M059J (cell line): ENCODE measurements around the gene KIF25. TPM values are rescaled to one million over a fixed set of nuclear protein-coding genes. Genes with fewer than 3 reads are reported as not detected.

ENCODE experiments used
- DNase-seq: peaks from one replicate; pipeline ENCODE4 v3.0.0-alpha.2; 2012; ENCODE audit warnings: low read depth
- total RNA-seq: library from RNA; depleted of rRNA; stranded (reverse); fragments of >200 nt; shearing (Covaris generic); gene quantifications from 2 replicates; pipeline ENCODE4 v1.2.3, GENCODE V29; 2014

KIF25 gene
- total RNA-seq, 1 experiment from 2014 or later: not detected

GRCh38 chr6:168016721-168017525, 19.5 kb downstream of the KIF25 start:
- DNase-seq: peak; percentile 36

DNA sequence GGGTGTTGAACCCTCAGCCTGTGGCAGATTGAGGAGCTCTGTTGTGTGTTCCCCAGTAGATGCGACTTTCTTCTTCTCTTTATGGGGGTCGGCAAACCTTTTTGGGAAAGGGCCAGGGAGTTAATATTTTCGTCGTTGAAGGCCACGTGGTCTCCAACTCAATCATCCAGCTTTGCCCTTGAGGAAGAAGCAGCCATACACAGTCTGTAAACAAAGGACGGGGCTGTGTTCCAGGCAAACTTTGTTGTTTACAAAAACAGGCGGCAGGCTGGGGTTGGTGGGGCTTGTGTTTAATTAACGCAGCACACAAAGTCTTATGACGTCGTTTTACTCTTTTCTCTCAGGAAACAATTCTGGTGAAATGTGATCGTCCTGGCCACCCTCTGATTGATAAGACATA, 20.2 kb downstream of the KIF25 start:
- DNase-seq: no peak

GRCh38 chr6:168018664-168019063, 21.2 kb downstream of the KIF25 start:
- DNase-seq: no peak

- DNase-seq: no peak
Measured at GRCh38 chr6:168020242-168020641, 22.8 kb downstream of the KIF25 start.

DNA sequence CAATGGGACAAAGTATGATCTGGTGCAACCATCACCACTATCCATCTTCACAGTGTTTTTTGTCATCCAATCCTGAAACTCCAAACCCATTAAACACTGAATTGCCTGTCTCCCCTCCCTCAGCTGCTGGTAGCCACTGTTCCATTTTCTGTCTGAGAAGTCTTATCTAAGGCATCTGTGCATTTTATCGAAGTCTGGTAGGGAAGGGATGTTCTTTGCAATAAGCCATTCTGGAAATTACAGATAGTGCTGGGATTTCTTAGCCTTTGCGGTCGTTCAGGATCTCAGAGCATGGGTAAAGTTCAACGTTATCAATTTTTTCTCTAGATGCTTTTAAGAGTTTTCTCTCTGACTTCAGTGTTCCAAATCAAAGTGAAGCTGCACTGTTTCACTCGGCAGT, 24.1 kb downstream of the KIF25 start:
- no peak for DNase-seq

DNA sequence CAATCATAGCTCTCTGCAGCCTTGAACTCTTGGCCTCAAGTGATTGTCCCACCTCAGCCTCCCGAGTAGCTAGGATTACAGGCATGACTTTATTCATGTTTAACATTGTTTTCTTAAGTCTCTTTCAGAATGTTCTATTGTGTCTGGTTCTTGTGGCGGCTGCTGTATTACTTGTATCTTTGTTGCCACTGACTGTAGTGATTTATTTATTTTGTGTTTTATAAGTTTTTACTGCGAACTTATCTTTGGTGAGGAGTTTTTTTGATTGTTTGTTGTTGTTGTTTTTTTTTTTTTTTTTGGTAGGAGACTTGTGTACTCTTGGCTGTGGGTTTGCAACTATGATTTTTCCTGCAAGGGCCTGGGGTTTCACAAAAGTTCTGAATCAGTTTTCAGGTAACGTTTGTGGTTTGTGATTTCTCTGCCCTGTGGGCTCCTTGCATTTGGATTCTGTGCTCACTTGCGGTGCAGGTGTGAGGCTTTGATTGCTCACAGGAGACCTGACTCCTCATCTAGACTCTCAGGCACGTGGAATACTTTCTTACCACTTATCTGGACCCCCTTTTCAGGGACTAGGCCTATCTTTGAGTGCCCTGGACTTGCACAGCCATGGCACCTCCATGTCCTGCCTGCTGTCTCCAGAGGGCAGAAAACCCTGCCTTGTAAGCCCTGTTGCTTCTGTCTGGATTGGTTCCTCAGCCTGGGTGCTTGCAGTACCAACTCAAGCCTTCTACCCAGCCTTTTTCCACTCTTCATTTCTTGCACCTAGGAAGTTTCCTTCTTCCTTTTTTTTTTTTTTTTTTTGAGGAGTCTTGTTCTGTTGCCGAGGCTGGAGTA, 25.2 kb downstream of the KIF25 start:
- DNase-seq: no peak

- DNase-seq: no peak
Measured at GRCh38 chr6:168024951-168025510, 27.6 kb downstream of the KIF25 start.

GRCh38 chr6:168025831-168026710, 28.6 kb downstream of the KIF25 start:
- no peak for DNase-seq

DNA sequence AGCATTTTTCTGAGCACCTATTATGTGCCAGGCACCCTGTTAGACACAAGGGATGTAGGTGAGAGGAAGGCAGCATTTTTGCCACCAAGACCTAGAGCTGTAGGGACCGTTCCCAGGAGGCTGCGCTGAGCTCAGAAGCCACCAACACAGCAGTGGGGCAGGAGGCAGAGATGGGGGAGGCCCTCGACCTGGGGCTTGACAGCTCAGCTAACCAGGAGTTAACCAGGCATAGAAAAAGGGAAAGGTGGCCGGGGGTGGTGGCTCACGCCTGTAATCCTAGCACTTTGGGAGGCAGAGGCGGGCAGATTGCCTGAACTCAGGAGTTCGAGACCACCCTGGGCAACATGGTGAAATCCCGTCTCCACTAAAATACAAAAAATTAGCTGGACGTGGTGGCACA, 29.5 kb downstream of the KIF25 start:
- DNase-seq: no peak

GRCh38 chr6:168027521-168027920, 30.1 kb downstream of the KIF25 start:
- no peak for DNase-seq

DNA sequence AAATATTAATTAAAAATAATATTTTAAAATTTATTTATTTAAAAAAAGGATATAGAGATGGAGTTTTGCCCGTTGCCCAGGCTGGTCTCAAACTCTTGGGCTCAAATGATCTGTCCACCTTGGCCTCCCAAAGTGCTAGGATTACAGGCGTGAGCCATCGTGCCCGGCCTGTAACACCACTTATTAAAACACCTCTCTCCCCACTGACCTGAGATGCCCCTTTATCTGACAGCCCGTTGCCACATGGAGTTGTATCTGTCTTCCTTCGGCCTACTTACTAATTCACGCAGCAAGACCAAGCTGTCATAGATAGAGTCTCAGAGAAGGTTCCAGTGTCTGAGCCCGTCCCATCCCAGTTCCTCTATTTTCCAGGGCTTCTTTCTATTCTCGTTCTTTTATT, 30.7 kb downstream of the KIF25 start:
- DNase-seq: no peak

DNA sequence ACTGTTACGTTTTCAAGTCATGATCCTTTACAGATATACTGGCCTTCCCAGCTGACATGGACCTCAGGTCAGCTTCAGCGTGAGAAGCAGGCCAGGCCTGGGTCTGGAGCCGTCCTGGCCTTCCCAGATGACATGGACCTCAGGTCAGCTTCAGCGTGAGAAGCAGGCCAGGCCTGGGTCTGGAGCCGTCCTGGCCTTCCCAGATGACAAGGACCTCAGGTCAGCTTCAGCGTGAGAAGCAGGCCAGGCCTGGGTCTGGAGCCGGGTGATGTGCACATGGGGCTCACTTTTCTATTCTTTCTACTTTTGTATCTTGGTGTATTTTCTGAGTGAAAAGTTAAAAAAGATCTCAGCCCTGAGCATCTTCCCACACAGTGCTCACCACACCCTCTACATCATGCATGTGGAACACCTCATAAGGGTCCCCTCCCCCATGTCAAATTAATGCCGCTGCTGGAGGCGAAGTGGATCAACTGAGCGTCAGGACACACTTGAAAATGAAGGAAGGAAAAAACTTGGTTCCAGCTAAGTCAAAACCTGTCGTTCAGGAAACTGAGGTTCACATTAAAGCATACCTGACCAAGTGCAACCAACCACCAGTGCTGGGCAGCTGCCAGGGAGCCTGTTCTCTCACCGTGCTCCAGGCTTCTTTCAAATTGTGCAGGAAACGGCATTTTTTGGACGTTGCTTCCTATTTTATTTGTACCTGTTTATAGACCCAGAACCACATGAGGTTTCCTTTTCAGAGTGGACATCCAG, 32.2 kb downstream of the KIF25 start:
- no peak for DNase-seq

DNA sequence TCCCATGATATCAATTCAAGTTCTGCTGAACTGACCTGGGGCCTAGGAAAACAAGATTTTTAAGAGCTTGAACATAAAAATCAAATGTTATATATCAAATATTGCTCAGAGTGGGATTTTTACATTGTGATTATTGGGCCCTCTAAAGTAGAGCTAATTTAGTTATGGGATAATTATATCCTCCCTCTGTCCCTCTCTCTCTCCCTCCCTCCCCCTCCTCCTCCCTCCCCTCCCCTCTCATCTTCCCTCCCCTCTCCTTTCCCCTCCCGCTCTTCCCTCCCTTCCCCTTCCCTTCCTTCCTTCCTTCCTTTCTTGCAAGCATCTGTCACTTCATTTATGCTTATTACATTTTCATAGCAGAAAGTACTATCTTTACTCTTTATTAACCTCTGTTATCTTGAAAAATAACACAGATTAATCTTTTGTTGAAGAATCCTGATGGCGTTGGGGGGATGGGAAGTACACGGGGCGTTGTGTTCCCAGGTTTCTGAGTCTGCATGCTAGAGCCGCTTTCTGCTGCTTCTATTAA, 32.8 kb downstream of the KIF25 start:
- DNase-seq: no peak

DNA sequence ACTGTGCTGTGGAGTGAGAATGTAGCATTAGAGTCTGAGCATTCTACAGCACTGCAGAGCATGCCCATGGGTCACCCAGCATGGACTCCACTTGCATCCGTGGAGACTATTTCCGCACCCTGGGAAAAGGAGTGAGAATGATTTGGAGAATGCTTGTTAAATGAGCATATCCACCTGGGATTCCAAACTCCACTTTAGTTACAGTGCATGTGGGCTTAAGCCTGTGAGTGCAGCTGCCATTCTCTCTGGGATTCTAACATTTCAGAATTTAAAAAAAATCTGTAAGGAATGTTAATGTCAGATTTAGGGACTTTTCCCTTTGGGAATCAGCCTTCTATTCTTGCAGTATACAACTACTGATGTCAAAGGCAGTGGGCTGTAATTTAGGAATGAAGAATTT, 33.4 kb downstream of the KIF25 start:
- no peak for DNase-seq

DNA sequence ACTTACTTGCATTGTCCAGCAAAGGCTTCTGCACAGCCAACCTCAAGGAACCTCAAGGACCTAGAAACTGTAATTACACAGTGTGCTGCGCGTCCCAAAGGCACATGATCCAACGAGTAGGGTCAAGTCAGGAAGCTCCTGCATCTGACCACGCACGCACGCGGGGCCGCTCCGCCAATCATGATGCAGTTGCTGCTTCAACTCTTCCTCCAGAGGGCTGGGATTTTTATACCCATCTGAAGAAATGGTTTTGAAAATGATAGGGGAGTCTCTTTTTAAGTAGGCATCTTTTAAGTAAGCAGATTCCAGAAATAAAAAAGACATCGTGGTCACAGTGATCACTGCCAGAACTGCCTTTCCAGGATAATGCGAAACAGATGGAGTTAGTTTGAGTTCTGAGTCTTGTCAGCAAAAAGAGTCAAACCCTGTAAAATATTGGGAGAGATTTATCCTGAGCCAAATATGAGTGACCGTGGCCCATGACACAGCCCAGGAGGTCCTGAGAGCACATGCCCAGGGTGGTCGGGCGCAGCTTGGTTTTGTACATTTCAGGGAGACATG, 34.0 kb downstream of the KIF25 start:
- peak; percentile 47 for DNase-seq

DNA sequence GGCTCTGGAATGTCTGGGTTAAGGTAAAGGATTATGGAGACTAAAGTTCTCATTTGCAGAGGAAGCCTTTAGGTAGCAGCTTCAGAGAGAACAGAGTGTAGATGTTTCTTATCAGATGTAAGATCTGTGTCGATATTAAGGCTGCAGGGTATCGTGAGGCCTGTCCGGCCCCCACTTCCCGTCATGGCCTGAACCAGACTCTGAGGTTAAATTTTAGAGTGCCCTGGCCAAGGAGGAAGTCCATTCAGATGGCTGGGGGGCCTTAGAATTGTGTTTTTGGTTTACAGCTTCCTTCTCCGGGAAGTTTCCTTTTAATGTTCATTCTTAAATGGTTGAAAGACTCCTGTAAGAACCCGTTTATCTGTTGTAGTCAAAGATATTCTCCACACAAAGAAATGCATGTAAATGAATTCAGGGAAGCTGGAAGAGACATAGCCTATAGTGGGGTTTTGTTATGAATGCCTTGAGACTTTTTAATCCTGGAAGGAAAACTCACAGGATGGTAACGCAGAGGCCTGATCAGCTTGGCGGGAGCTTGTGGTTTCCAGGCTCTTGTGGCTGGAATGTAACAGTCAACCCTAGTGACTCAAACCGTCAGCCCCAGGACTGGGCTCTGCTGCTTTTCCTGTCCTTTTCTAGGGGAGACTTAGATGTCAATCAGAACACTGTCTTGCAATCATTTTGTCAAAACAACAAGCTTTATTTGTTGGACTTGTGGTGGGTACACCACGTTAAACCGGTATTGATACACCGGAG, 34.7 kb downstream of the KIF25 start:
- DNase-seq: peak; percentile 93

- no peak for DNase-seq
Measured at GRCh38 chr6:168033791-168034190, 36.3 kb downstream of the KIF25 start.

- DNase-seq: no peak
Measured at GRCh38 chr6:168034537-168034936, 37.1 kb downstream of the KIF25 start.

GRCh38 chr6:168035098-168035660, 37.7 kb downstream of the KIF25 start:
- no peak for DNase-seq
